Calu3 (cell line): ENCODE data around the gene CRYGN. TPM values are rescaled to one million over a fixed set of nuclear protein-coding genes. Genes with fewer than 3 reads are reported as not detected.

ENCODE experiments used
- BruUV-seq: library from RNA; stranded (reverse); fragments of 400-500 nt; replicated peaks from 2 replicates; lab custom pipeline; 2021; lab: Mats Ljungman, UMichigan
- CTCF ChIA-PET: fragments of 300-600 bp; sonication (Branson Sonifier 250); formaldehyde crosslinking; loops from one replicate; lab custom pipeline; 2022; ENCODE audit warnings: antibody characterized with exemption; lab: Charles Lee
- DNase-seq: peaks from one replicate; pipeline ENCODE4 v3.0.0; 2022
- H3K27ac Mint-ChIP-seq: one replicate; pipeline ENCODE4 v1.8.0; 2022; ENCODE audit warnings: mixed read lengths; ENCODE audit not compliant: unreplicated experiment
- H3K27me3 Mint-ChIP-seq: one replicate; pipeline ENCODE4 v1.8.0; 2022; ENCODE audit warnings: mixed read lengths; ENCODE audit not compliant: unreplicated experiment
- H3K36me3 Mint-ChIP-seq: one replicate; pipeline ENCODE4 v1.8.0; 2022; ENCODE audit warnings: mild to moderate bottlenecking, moderate library complexity, mixed read lengths; ENCODE audit not compliant: insufficient read depth, unreplicated experiment
- H3K4me1 Mint-ChIP-seq: one replicate; pipeline ENCODE4 v1.8.0; 2022; ENCODE audit warnings: mild to moderate bottlenecking, low read depth, mixed read lengths; ENCODE audit not compliant: unreplicated experiment
- H3K4me3 Mint-ChIP-seq: one replicate; pipeline ENCODE4 v1.8.0; 2022; ENCODE audit warnings: mild to moderate bottlenecking, low read depth, moderate library complexity, mixed read lengths; ENCODE audit not compliant: unreplicated experiment
- H3K9me3 Mint-ChIP-seq: one replicate; pipeline ENCODE4 v1.8.0; 2022; ENCODE audit warnings: low read depth, mixed read lengths; ENCODE audit not compliant: unreplicated experiment
- intact Hi-C: fragments of 100-400 bp; cut with micrococcal nuclease; formaldehyde crosslinking; loops from one replicate; pipeline ENCODE4 v1.10.0; 2022; ENCODE audit not compliant: unreplicated experiment
- total RNA-seq: library from RNA; stranded (reverse); gene quantifications from 2 replicates; pipeline ENCODE4 v1.2.3, GENCODE V29; 2022
- TF ChIP-seq, protein P1 (sequence below): fragments of 200-600 bp; IDR thresholded peaks from one replicate; pipeline ENCODE4 v1.8.0; 2022; ENCODE audit warnings: antibody characterized with exemption; ENCODE audit not compliant: unreplicated experiment

CRYGN gene
- total RNA-seq, 1 experiment from 2014 or later: not detected

- TF ChIP-seq, protein P1, sequence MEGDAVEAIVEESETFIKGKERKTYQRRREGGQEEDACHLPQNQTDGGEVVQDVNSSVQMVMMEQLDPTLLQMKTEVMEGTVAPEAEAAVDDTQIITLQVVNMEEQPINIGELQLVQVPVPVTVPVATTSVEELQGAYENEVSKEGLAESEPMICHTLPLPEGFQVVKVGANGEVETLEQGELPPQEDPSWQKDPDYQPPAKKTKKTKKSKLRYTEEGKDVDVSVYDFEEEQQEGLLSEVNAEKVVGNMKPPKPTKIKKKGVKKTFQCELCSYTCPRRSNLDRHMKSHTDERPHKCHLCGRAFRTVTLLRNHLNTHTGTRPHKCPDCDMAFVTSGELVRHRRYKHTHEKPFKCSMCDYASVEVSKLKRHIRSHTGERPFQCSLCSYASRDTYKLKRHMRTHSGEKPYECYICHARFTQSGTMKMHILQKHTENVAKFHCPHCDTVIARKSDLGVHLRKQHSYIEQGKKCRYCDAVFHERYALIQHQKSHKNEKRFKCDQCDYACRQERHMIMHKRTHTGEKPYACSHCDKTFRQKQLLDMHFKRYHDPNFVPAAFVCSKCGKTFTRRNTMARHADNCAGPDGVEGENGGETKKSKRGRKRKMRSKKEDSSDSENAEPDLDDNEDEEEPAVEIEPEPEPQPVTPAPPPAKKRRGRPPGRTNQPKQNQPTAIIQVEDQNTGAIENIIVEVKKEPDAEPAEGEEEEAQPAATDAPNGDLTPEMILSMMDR: no peak
- no TSS peak for BruUV-seq
- CTCF ChIA-PET: interaction anchor here (0.6 kb wide), 2 partner anchors 300 to 1640 kb away, joined by 4 to 7 read pairs; no protein-coding TSS in a partner anchor
- no peak for DNase-seq
- Mint-ChIP-seq H3K27me3 (peaks cover 36% of the 10 kb centered on the region), H3K4me3 (peak overlapping the region; percentile 20), H3K4me1 (peaks cover 10% of the 10 kb centered on the region), H3K9me3 (no peaks in the 10 kb centered on the region), H3K27ac (no peak overlapping the region), H3K36me3 (peaks cover 8% of the 10 kb centered on the region)
- intact Hi-C loops: no loop called here
Observed at GRCh38 chr7:151382079-151382885, 57.7 kb downstream of the CRYGN start.

DNA sequence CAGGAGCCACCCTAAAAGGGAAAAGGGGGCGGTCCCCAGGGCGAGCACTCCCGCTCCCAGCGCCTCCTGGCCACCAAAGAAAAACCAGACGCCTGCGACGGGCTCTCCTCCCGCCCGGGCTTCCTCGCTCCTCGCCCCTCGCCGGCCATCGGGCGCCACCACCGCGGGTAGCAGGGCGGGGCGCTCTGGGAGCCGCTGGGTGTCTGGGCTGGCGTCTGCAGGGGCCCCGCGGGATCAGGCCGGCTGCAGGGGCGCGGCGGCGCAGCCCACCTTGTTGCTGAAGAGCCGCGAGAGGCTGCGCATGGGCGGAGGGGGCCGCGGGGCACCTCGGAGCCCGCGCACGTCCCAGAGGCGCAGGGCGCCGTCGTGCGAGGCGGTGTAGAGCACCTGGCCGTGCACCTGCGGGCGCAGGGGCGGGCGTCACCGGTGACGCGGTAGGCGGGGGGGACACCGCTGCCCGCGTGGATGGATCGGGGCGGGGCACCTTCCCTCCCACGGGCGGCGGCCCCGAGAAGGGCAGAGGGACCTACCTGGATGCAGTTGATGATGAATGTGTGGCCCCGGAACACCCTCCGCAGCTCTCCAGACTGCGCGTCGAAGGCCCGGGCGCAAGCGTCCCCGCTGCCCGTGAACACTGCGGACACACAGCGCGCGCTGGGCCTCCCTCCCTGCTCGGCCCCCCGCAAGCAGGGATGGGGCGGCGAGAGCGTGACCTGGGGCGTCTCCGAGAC lies 58.4 kb downstream of the CRYGN start:
- no peaks in the 10 kb centered on the region for H3K9me3 Mint-ChIP-seq
- CTCF ChIA-PET: interaction anchor here (0.6 kb wide), 1 partner anchor 1639 kb away, joined by 4 read pairs; no protein-coding TSS in a partner anchor
- H3K4me1 Mint-ChIP-seq: peaks cover 3% of the 10 kb centered on the region
- peaks cover 8% of the 10 kb centered on the region for H3K36me3 Mint-ChIP-seq
- H3K27me3 Mint-ChIP-seq: peaks cover 36% of the 10 kb centered on the region
- intact Hi-C loops: no loop called here
- H3K4me3 Mint-ChIP-seq: peak overlapping the region; percentile 20
- DNase-seq: no peak
- H3K27ac Mint-ChIP-seq: no peak overlapping the region
- BruUV-seq: no TSS peak
- TF ChIP-seq, protein P1: no peak

GRCh38 chr7:151381098-151381347 lies 58.9 kb downstream of the CRYGN start:
- Mint-ChIP-seq H3K4me3 (no peak overlapping the region), H3K27me3 (peaks cover 36% of the 10 kb centered on the region), H3K36me3 (peaks cover 8% of the 10 kb centered on the region), H3K27ac (no peak overlapping the region), H3K4me1 (no peaks in the 10 kb centered on the region), H3K9me3 (no peaks in the 10 kb centered on the region)
- no peak for DNase-seq
- TF ChIP-seq, protein P1: no peak
- intact Hi-C loops: no loop called here
- BruUV-seq: no TSS peak
- CTCF ChIA-PET: no interaction called here

- H3K9me3 Mint-ChIP-seq: no peaks in the 10 kb centered on the region
- no peak overlapping the region for H3K27ac Mint-ChIP-seq
- no peak for DNase-seq
- CTCF ChIA-PET: no interaction called here
- H3K36me3 Mint-ChIP-seq: peaks cover 8% of the 10 kb centered on the region
- BruUV-seq: no TSS peak
- TF ChIP-seq, protein P1: no peak
- H3K27me3 Mint-ChIP-seq: peaks cover 36% of the 10 kb centered on the region
- H3K4me1 Mint-ChIP-seq: no peaks in the 10 kb centered on the region
- H3K4me3 Mint-ChIP-seq: no peak overlapping the region
- intact Hi-C loops: no loop called here
Observed at GRCh38 chr7:151380199-151381097, 59.5 kb downstream of the CRYGN start.
